Left ventricle myocardium inferior (tissue), 1 donor: ENCODE results near the gene MOB4. TPM values are rescaled to one million over a fixed set of nuclear protein-coding genes. Genes with fewer than 3 reads are reported as not detected.

Experiments
- DNase-seq: peaks from one replicate; pipeline ENCODE4 v3.0.0-alpha.2; 2020
- H3K27ac ChIP-seq: fragments of 200-600 bp; replicated peaks from 2 replicates; pipeline ENCODE4 v1.8.0; 2021
- H3K27me3 ChIP-seq: fragments of 200-600 bp; 2 replicates; pipeline ENCODE4 v1.8.0; 2021; ENCODE audit warnings: low read depth
- H3K36me3 ChIP-seq: fragments of 200-600 bp; 2 replicates; pipeline ENCODE4 v1.8.0; 2021
- H3K4me1 ChIP-seq: fragments of 200-600 bp; 2 replicates; pipeline ENCODE4 v1.8.0; 2021
- H3K4me3 ChIP-seq: fragments of 200-600 bp; 2 replicates; pipeline ENCODE4 v1.8.0; 2021; ENCODE audit warnings: mild to moderate bottlenecking, moderate library complexity
- H3K9me3 ChIP-seq: fragments of 200-600 bp; replicated peaks from 2 replicates; pipeline ENCODE4 v1.8.0; 2021
- CTCF ChIP-seq: fragments of 200-600 bp; IDR thresholded peaks from 2 replicates; pipeline ENCODE4 v1.8.0; 2021; ENCODE audit warnings: antibody characterized with exemption, mild to moderate bottlenecking, borderline replicate concordance
- intact Hi-C: fragments of 100-400 bp; cut with micrococcal nuclease; formaldehyde crosslinking; loops from one replicate; pipeline ENCODE4 v1.11.0; 2022
- total RNA-seq: library from RNA; stranded (reverse); fragmentation: NEBNext Ultra II Directional; extraction: Animal tissue kit (Norgen Biotek cat#: 25700); gene quantifications from one replicate; pipeline ENCODE4 v1.2.1, GENCODE V29; 2021
- donor health status: DM: no; HTN: yes; CAD: no; lungs with severe emphysema.

MOB4 gene
- total RNA-seq, 1 donor from 2014 or later, result 35.7 TPM

- Histone ChIP-seq H3K27me3 (no peaks in the 10 kb centered on the region), H3K4me1 (peaks cover 52% of the 10 kb centered on the region), H3K4me3 (peak overlapping the region; percentile 91), H3K9me3 (no peaks in the 10 kb centered on the region), H3K27ac (peak overlapping the region; percentile 92), H3K36me3 (peaks cover 45% of the 10 kb centered on the region)
- intact Hi-C loops, result no loop called here
- TF ChIP-seq CTCF, result no peak
- DNase-seq, result no peak
These were observed 13.7 kb upstream of the MOB4 start for GRCh38 chr2:197502201-197502600.

GRCh38 chr2:197502685-197503084 lies 13.2 kb upstream of the MOB4 start:
- H3K27me3 ChIP-seq, result no peaks in the 10 kb centered on the region
- DNase-seq, result no peak
- no peaks in the 10 kb centered on the region for H3K9me3 ChIP-seq
- no peak for TF ChIP-seq CTCF
- H3K27ac ChIP-seq, result peak overlapping the region; percentile 13
- H3K36me3 ChIP-seq, result peaks cover 42% of the 10 kb centered on the region
- H3K4me1 ChIP-seq, result peaks cover 47% of the 10 kb centered on the region
- peak overlapping the region; percentile 91 for H3K4me3 ChIP-seq
- intact Hi-C loops, result no loop called here

GRCh38 chr2:197504000-197504399 lies 11.9 kb upstream of the MOB4 start:
- intact Hi-C loops, result no loop called here
- Histone ChIP-seq H3K36me3 (peaks cover 39% of the 10 kb centered on the region), H3K27me3 (no peaks in the 10 kb centered on the region), H3K9me3 (no peaks in the 10 kb centered on the region), H3K4me3 (no peak overlapping the region), H3K4me1 (peaks cover 34% of the 10 kb centered on the region), H3K27ac (no peak overlapping the region)
- no peak for DNase-seq
- TF ChIP-seq CTCF, result no peak

- H3K27ac ChIP-seq, result no peak overlapping the region
- H3K27me3 ChIP-seq, result no peaks in the 10 kb centered on the region
- H3K4me3 ChIP-seq, result no peak overlapping the region
- no peaks in the 10 kb centered on the region for H3K9me3 ChIP-seq
- no peak for DNase-seq
- intact Hi-C loops, result no loop called here
- TF ChIP-seq CTCF, result no peak
- peaks cover 39% of the 10 kb centered on the region for H3K36me3 ChIP-seq
- peaks cover 29% of the 10 kb centered on the region for H3K4me1 ChIP-seq
These were observed 11.4 kb upstream of the MOB4 start for GRCh38 chr2:197504512-197504911.

GRCh38 chr2:197506658-197507057 lies 9.2 kb upstream of the MOB4 start:
- H3K9me3 ChIP-seq, result no peaks in the 10 kb centered on the region
- H3K27ac ChIP-seq, result no peak overlapping the region
- no peaks in the 10 kb centered on the region for H3K27me3 ChIP-seq
- no peak overlapping the region for H3K4me3 ChIP-seq
- H3K4me1 ChIP-seq, result peaks cover 13% of the 10 kb centered on the region
- peaks cover 36% of the 10 kb centered on the region for H3K36me3 ChIP-seq
- intact Hi-C loops, result no loop called here
- no peak for DNase-seq
- TF ChIP-seq CTCF, result no peak

- DNase-seq, result no peak
- Histone ChIP-seq H3K9me3 (no peaks in the 10 kb centered on the region), H3K4me3 (no peak overlapping the region), H3K27me3 (no peaks in the 10 kb centered on the region), H3K4me1 (peaks cover 40% of the 10 kb centered on the region), H3K27ac (no peak overlapping the region), H3K36me3 (no peaks in the 10 kb centered on the region)
- no peak for TF ChIP-seq CTCF
- intact Hi-C loops, result no loop called here
These were observed 2.0 kb upstream of the MOB4 start for GRCh38 chr2:197513915-197514314.
